ENCODE measurements around the gene GCSAML.
"Not testable (repeated sequence)": the region's sequence is repeated elsewhere in the genome, so short reads cannot be mapped to it uniquely, and the experiment has no call there.

Gene GCSAML

GRCh38 chr1:247548769-247549182 lies at the start of gene GCSAML:
Gene GCSAML (plus strand): TSS chr1:247549134. CDS start chr1:247549192, 58 bp downstream.
- no peak for DNase-seq (ENCODE audit: low spot score)
- no peak for FAIRE-seq

GRCh38 chr1:247500865-247501264 lies 48.1 kb upstream of the GCSAML start:
- FAIRE-seq (no peak), DNase-seq (ENCODE audit: low spot score) (no peak)

GRCh38 chr1:247506831-247507230 lies 42.1 kb upstream of the GCSAML start:
- FAIRE-seq (no peak), DNase-seq (ENCODE audit: low spot score) (no peak)

GRCh38 chr1:247517795-247518612 lies 30.9 kb upstream of the GCSAML start:
- FAIRE-seq = no peak
- DNase-seq (ENCODE audit: low spot score) = no peak

- FAIRE-seq = no peak
- no peak for DNase-seq (ENCODE audit: low spot score)
Observed at GRCh38 chr1:247518613-247518891, 30.4 kb upstream of the GCSAML start.

- FAIRE-seq; DNase-seq (ENCODE audit: low spot score): not testable (repeated sequence)
Observed at GRCh38 chr1:247521886-247522285, 27.0 kb upstream of the GCSAML start.

- FAIRE-seq = no peak
Observed at GRCh38 chr1:247528812-247529474, 20.0 kb upstream of the GCSAML start.

GRCh38 chr1:247529771-247530355 lies 19.1 kb upstream of the GCSAML start:
- DNase-seq (ENCODE audit: low spot score) = no peak
- FAIRE-seq = no peak

More at GRCh38 chr1:247528812-247529474, 20.0 kb upstream of the GCSAML start:
- no peak for DNase-seq (ENCODE audit: low spot score)

- DNase-seq (ENCODE audit: low spot score) = no peak
- no peak for FAIRE-seq
Observed at GRCh38 chr1:247530785-247531184, 18.1 kb upstream of the GCSAML start.

GRCh38 chr1:247531937-247532336 lies 17.0 kb upstream of the GCSAML start:
- DNase-seq (ENCODE audit: low spot score) = no peak
- no peak for FAIRE-seq

GRCh38 chr1:247535402-247535801 lies 13.5 kb upstream of the GCSAML start:
- FAIRE-seq (no peak), DNase-seq (ENCODE audit: low spot score) (no peak)

GRCh38 chr1:247536340-247536739 lies 12.6 kb upstream of the GCSAML start, which contains the start of gene OR2C3:
Gene OR2C3 (minus strand): TSS chr1:247536440. CDS start chr1:247532511, 3,929 bp downstream.
- DNase-seq (ENCODE audit: low spot score) = no peak
- FAIRE-seq = no peak

GRCh38 chr1:247538561-247538960 lies 10.4 kb upstream of the GCSAML start:
- no peak for DNase-seq (ENCODE audit: low spot score)

GRCh38 chr1:247539215-247539614 lies 9.7 kb upstream of the GCSAML start:
- FAIRE-seq = no peak
- no peak for DNase-seq (ENCODE audit: low spot score)

More at GRCh38 chr1:247538561-247538960, 10.4 kb upstream of the GCSAML start:
- no peak for FAIRE-seq

GRCh38 chr1:247540581-247540980 lies 8.4 kb upstream of the GCSAML start:
- DNase-seq (ENCODE audit: low spot score) (no peak), FAIRE-seq (no peak)

- no peak for FAIRE-seq
- DNase-seq (ENCODE audit: low spot score) = no peak
Observed at GRCh38 chr1:247542811-247543210, 6.1 kb upstream of the GCSAML start.

- FAIRE-seq = no peak
- DNase-seq (ENCODE audit: low spot score) = no peak
Observed at GRCh38 chr1:247548092-247548491, 842 bp upstream of the GCSAML start.

GRCh38 chr1:247551721-247552120 lies 2.8 kb downstream of the GCSAML start:
- FAIRE-seq = no peak

GRCh38 chr1:247552231-247552630 lies 3.3 kb downstream of the GCSAML start:
- DNase-seq (ENCODE audit: low spot score) (no peak), FAIRE-seq (no peak)

More at GRCh38 chr1:247551721-247552120, 2.8 kb downstream of the GCSAML start:
- DNase-seq (ENCODE audit: low spot score) = no peak

- FAIRE-seq = no peak
- no peak for DNase-seq (ENCODE audit: low spot score)
Observed at GRCh38 chr1:247557926-247558674, 9.2 kb downstream of the GCSAML start.

- FAIRE-seq = no peak
Observed at GRCh38 chr1:247561711-247562110, 12.8 kb downstream of the GCSAML start.

GRCh38 chr1:247562198-247562597 lies 13.3 kb downstream of the GCSAML start:
- no peak for DNase-seq (ENCODE audit: low spot score)
- no peak for FAIRE-seq

More at GRCh38 chr1:247561711-247562110, 12.8 kb downstream of the GCSAML start:
- DNase-seq (ENCODE audit: low spot score) = no peak

Measured in RCC 7860 (cell line).